PC-3 (cell line): Measurements from ENCODE around the gene TPRA1. TPM values are rescaled to one million over a fixed set of nuclear protein-coding genes. Genes with fewer than 3 reads are reported as not detected.
"Not testable (repeated sequence)": the region's sequence is repeated elsewhere in the genome, so short reads cannot be mapped to it uniquely, and the experiment has no call there.

Source experiments
- ATAC-seq: fragments of 200-7000 bp; cut with Tn5 transposase; 2 replicates; pipeline ENCODE4 v1.9.1; 2020; ENCODE audit warnings: mild to moderate bottlenecking, moderate library complexity
- BruUV-seq: library from RNA; stranded (reverse); fragments of 400-500 nt; replicated peaks from 2 replicates; lab custom pipeline; 2021; lab: Mats Ljungman, UMichigan
- CTCF ChIA-PET: fragments of 300-600 bp; sonication (Branson Sonifier 250); formaldehyde crosslinking; loops from one replicate; lab custom pipeline; 2022; ENCODE audit warnings: antibody characterized with exemption; lab: Charles Lee
- POLR2A ChIA-PET: fragments of 300-600 bp; sonication (Branson Sonifier 250); formaldehyde crosslinking; loops from one replicate; lab custom pipeline; 2022; ENCODE audit warnings: antibody characterized with exemption; ENCODE audit not compliant: unreplicated experiment; lab: Charles Lee
- DNase-seq: peaks from one replicate; pipeline ENCODE4 v3.0.0-alpha.2; 2015
- H2AFZ ChIP-seq: fragments of 300-600 bp; sonication (generic); 2 replicates; pipeline ENCODE4 v1.6.0; 2016; ENCODE audit warnings: antibody characterized with exemption, low read length
- H3F3A ChIP-seq: fragments of 300-600 bp; sonication (generic); one replicate; pipeline ENCODE4 v1.6.0; 2017; ENCODE audit warnings: antibody characterized with exemption, low read length, control low read depth, mild to moderate bottlenecking; ENCODE audit not compliant: unreplicated experiment
- H3K27ac ChIP-seq: fragments of 300-600 bp; sonication (generic); 2 replicates; pipeline ENCODE4 v1.5.1; 2016; ENCODE audit warnings: mild to moderate bottlenecking, low read length
- H3K27me3 ChIP-seq: fragments of 300-600 bp; sonication (generic); 2 replicates; pipeline ENCODE4 v1.6.1; 2016; ENCODE audit warnings: low read length, mixed read lengths
- H3K36me3 ChIP-seq: fragments of 300-600 bp; sonication (generic); 2 replicates; pipeline ENCODE4 v1.6.1; 2016; ENCODE audit warnings: low read depth, mixed run types, low read length, mixed read lengths
- H3K4me1 ChIP-seq: fragments of 300-600 bp; sonication (generic); 2 replicates; pipeline ENCODE4 v1.5.1; 2016; ENCODE audit warnings: low read length; ENCODE audit not compliant: insufficient read depth
- H3K4me2 ChIP-seq: fragments of 300-600 bp; sonication (generic); 2 replicates; pipeline ENCODE4 v1.6.0; 2016; ENCODE audit warnings: low read length
- H3K4me3 ChIP-seq: fragments of 300-600 bp; sonication (generic); 2 replicates; pipeline ENCODE4 v1.5.1; 2016; ENCODE audit warnings: mild to moderate bottlenecking, low read length, mixed read lengths
- H3K79me2 ChIP-seq: fragments of 300-600 bp; sonication (generic); 2 replicates; pipeline ENCODE4 v1.6.1; 2017; ENCODE audit warnings: low read length, mixed read lengths
- H3K9ac ChIP-seq: fragments of 300-600 bp; sonication (generic); 2 replicates; pipeline ENCODE4 v1.6.0; 2016; ENCODE audit warnings: mild to moderate bottlenecking, low read length
- H3K9me2 ChIP-seq: fragments of 300-600 bp; sonication (generic); replicated peaks from 2 replicates; pipeline ENCODE4 v1.6.1; 2016; ENCODE audit warnings: mixed run types, low read length, mixed read lengths
- H3K9me3 ChIP-seq: fragments of 300-600 bp; sonication (generic); 2 replicates; pipeline ENCODE4 v1.6.1; 2016; ENCODE audit warnings: low read length, mixed read lengths
- H4K20me1 ChIP-seq: fragments of 300-600 bp; sonication (generic); 2 replicates; pipeline ENCODE4 v1.6.1; 2016; ENCODE audit warnings: low read length, mixed read lengths
- EZH2 ChIP-seq: fragments of 300-600 bp; sonication (generic); IDR thresholded peaks from one replicate; pipeline ENCODE4 v1.6.1; 2017; ENCODE audit warnings: antibody characterized with exemption, mild to moderate bottlenecking, low read length; ENCODE audit not compliant: unreplicated experiment
- EZH2phosphoT487 ChIP-seq: fragments of 300-600 bp; sonication (generic); IDR thresholded peaks from 2 replicates; pipeline ENCODE4 v1.6.1; 2018; ENCODE audit warnings: mild to moderate bottlenecking, antibody characterized with exemption, low read length, borderline replicate concordance
- intact Hi-C: fragments of 100-400 bp; cut with micrococcal nuclease; formaldehyde crosslinking; loops from 2 replicates; pipeline ENCODE4 v1.9.0; 2023
- total RNA-seq: library from RNA; depleted of rRNA; stranded (reverse); fragments of >200 nt; gene quantifications from 2 replicates; pipeline ENCODE4 v1.2.3, GENCODE V29; 2014
- TF ChIP-seq, protein P1 (sequence below): fragments of 300-600 bp; sonication (generic); conservative IDR thresholded peaks from 2 replicates; pipeline ENCODE4 v1.5.1; 2017; ENCODE audit warnings: antibody characterized with exemption, low read depth, mild to moderate bottlenecking, low read length

Gene TPRA1
- total RNA-seq, 1 experiment from 2014 or later: 25.7 TPM

DNA sequence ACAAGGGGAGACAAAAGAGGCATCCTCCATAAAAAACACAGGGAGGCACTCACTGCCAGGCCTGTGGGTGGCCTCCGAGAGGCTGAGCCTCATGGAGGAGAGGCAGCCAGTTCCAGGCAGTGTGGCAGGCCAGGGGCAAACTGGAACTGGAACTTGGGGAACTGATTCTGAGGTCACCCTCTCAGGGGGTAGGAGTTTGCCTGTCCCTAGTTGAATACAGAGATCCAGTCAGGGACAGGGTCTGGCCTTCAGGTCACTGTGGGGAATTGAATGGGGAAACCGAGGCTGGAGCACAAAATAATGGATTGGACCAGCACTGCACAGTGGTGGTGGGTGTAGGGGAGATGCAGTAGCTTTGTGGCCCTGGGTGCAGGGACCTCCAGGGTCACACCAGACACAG, 58.7 kb downstream of the TPRA1 start:
- Histone ChIP-seq H3K4me1 (no peaks in the 10 kb centered on the region), H3K4me2 (no peak overlapping the region), H3K9me3 (no peaks in the 10 kb centered on the region), H2AFZ (no peak overlapping the region), H3K9me2 (no peaks in the 10 kb centered on the region), H3K27ac (no peak overlapping the region), H3K4me3 (no peak overlapping the region), H3K27me3 (no peaks in the 10 kb centered on the region), H3K9ac (no peak overlapping the region), H4K20me1 (no peaks in the 10 kb centered on the region), H3K79me2 (no peaks in the 10 kb centered on the region), H3K36me3 (no peaks in the 10 kb centered on the region), H3F3A (no peaks in the 10 kb centered on the region)
- ATAC-seq: no peak
- no TSS peak for BruUV-seq
- intact Hi-C loops: no loop called here
- no peak for DNase-seq
- ChIA-PET POLR2A (no interaction called here), CTCF (no interaction called here)
- TF ChIP-seq EZH2 (no peak), EZH2phosphoT487 (no peak)
- TF ChIP-seq, protein P1, sequence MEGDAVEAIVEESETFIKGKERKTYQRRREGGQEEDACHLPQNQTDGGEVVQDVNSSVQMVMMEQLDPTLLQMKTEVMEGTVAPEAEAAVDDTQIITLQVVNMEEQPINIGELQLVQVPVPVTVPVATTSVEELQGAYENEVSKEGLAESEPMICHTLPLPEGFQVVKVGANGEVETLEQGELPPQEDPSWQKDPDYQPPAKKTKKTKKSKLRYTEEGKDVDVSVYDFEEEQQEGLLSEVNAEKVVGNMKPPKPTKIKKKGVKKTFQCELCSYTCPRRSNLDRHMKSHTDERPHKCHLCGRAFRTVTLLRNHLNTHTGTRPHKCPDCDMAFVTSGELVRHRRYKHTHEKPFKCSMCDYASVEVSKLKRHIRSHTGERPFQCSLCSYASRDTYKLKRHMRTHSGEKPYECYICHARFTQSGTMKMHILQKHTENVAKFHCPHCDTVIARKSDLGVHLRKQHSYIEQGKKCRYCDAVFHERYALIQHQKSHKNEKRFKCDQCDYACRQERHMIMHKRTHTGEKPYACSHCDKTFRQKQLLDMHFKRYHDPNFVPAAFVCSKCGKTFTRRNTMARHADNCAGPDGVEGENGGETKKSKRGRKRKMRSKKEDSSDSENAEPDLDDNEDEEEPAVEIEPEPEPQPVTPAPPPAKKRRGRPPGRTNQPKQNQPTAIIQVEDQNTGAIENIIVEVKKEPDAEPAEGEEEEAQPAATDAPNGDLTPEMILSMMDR: no peak

DNA sequence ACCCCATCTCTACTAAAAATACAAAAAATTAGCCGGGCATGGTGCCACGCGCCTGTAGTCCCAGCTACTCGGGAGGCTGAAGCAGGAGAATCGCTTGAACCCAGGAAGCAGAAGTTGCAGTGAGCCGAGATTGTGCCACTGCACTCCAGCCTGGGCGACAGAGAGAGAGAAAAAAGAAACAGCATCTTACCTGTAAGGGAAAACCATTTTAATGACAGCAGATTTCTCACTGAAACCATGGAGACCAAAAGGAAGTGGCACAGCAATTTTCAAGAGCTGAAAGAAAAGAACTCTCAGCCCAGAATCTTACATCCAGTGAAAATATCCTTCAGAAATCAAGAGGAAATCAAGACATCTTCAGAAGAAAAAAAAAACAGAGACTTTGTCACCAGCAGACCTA, 59.7 kb downstream of the TPRA1 start:
- H3K79me2 ChIP-seq, H3K9me3 ChIP-seq, H3K4me2 ChIP-seq, H3K27ac ChIP-seq, POLR2A ChIA-PET, H3K4me1 ChIP-seq, H3K9me2 ChIP-seq, H3F3A ChIP-seq, BruUV-seq, H3K9ac ChIP-seq, H3K27me3 ChIP-seq, DNase-seq, CTCF ChIA-PET, H2AFZ ChIP-seq, intact Hi-C loops, H3K36me3 ChIP-seq, ATAC-seq, H4K20me1 ChIP-seq, H3K4me3 ChIP-seq: not testable (repeated sequence)

DNA sequence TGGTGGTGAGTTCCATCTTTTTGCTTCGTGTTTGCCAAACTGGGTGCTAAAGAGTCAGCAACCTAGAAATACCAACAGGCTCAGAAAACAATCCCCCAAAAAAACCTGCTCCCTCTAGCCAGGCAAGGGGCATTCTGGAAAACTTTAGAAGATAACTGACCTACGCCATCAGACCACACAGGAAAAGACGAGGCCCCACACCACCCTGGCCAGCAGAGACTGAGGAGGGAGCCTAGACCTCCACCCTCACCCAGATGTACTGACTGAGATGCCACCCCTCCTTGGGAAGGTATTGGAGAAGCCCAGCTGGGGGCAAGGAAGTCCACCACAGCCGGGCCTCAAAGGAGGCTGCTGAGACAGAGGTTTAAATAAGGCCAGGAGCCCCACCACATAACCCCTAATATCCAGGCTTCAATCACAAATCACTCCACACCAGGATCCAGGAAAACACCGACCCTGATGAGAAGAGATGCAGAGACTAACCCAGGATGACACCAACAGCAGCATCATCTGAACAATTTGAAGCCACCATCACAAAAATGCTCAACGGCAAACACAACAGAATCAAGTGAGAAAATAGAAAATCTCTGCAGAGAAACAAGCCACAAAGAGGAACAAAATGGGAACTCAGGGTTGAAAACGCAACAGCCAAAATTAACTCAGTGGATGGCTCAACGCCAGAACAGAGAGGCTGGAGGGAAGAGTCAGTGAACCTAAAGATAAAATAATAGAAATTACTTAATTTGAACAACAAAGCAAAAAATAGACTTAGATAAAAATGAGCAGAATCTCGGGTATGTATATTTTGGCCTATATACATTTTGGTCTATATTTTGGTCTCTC, 61.0 kb downstream of the TPRA1 start:
- intact Hi-C loops: no loop called here
- H3F3A ChIP-seq: no peaks in the 10 kb centered on the region
- BruUV-seq: no TSS peak
- no peak overlapping the region for H3K4me2 ChIP-seq
- TF ChIP-seq EZH2 (no peak), EZH2phosphoT487 (no peak)
- TF ChIP-seq, protein P1: no peak
- H3K36me3 ChIP-seq: no peaks in the 10 kb centered on the region
- H4K20me1 ChIP-seq: no peaks in the 10 kb centered on the region
- CTCF ChIA-PET: no interaction called here
- no peaks in the 10 kb centered on the region for H3K27me3 ChIP-seq
- H3K4me1 ChIP-seq: peaks cover 8% of the 10 kb centered on the region
- no peaks in the 10 kb centered on the region for H3K79me2 ChIP-seq
- H2AFZ ChIP-seq: no peak overlapping the region
- no peaks in the 10 kb centered on the region for H3K9me2 ChIP-seq
- POLR2A ChIA-PET: no interaction called here
- H3K27ac ChIP-seq: no peak overlapping the region
- ATAC-seq (no peak), DNase-seq (no peak)
- H3K9ac ChIP-seq: no peak overlapping the region
- H3K9me3 ChIP-seq: no peaks in the 10 kb centered on the region
- H3K4me3 ChIP-seq: no peak overlapping the region
